Heart left ventricle (tissue), 16 donors: ENCODE data around the gene SURF4. TPM values are rescaled to one million over a fixed set of nuclear protein-coding genes. Genes with fewer than 3 reads are reported as not detected.
"Not testable (repeated sequence)": the region's sequence is repeated elsewhere in the genome, so short reads cannot be mapped to it uniquely, and the experiment has no call there.

Experiments used
- ATAC-seq, 4 donors: fragments of 200-7000 bp; cut with Tn5 transposase; one replicate each; pipeline ENCODE4 v1.9.1; 2020 to 2022; ENCODE audit warnings: moderate library complexity in 4 of 4, mild to moderate bottlenecking in 3 of 4, moderate number of reproducible peaks in 1 of 4
- DNase-seq, 5 donors: peaks; one replicate each; pipeline ENCODE4 v3.0.0-alpha.2; 2020
- H3K27ac ChIP-seq, 12 donors: fragments of 200-600 bp; sonication (generic) in 4 of 12; one replicate each; pipeline versions ENCODE4 v1.5.0 to v1.8.0; 2016 to 2022; ENCODE audit warnings: mild to moderate bottlenecking in 2 of 12
- H3K27me3 ChIP-seq, 9 donors: fragments of 200-600 bp; sonication (generic) in 2 of 9; one replicate each; pipeline versions ENCODE4 v1.5.1 to v1.8.0; 2016 to 2022; ENCODE audit warnings: mild to moderate bottlenecking in 3 of 9
- H3K36me3 ChIP-seq, 9 donors: fragments of 200-600 bp; sonication (generic) in 2 of 9; one replicate each; pipeline versions ENCODE4 v1.5.0 to v1.8.0; 2018 to 2022; ENCODE audit warnings: mild to moderate bottlenecking in 2 of 9
- H3K4me1 ChIP-seq, 12 donors: fragments of 200-600 bp; sonication (generic) in 4 of 12; one replicate each; pipeline versions ENCODE4 v1.5.0 to v1.8.0; 2016 to 2022; ENCODE audit warnings: mild to moderate bottlenecking in 3 of 12
- H3K4me3 ChIP-seq, 12 donors: fragments of 200-600 bp; sonication (generic) in 4 of 12; one replicate each; pipeline versions ENCODE4 v1.5.0 to v1.8.0; 2017 to 2022; ENCODE audit warnings: mild to moderate bottlenecking in 9 of 12, moderate library complexity in 4 of 12
- H3K9me3 ChIP-seq, 12 donors: fragments of 200-600 bp; sonication (generic) in 4 of 12; one replicate each; pipeline versions ENCODE4 v1.5.0 to v1.8.0; 2016 to 2022; ENCODE audit warnings: mild to moderate bottlenecking in 1 of 12
- CTCF ChIP-seq, 12 donors: fragments of 200-600 bp; sonication (generic) in 4 of 12; IDR thresholded peaks; one replicate each; pipeline versions ENCODE4 v1.5.0 to v1.8.0; 2018 to 2022; ENCODE audit warnings: antibody characterized with exemption in 12 of 12, mild to moderate bottlenecking in 5 of 12
- POLR2A ChIP-seq, 2 donors: fragments of 450-650 bp; IDR thresholded peaks; one replicate each; pipeline ENCODE4 v1.6.1; 2017; ENCODE audit warnings: antibody characterized with exemption in 2 of 2, mild to moderate bottlenecking in 2 of 2, moderate library complexity in 2 of 2
- WGBS, 4 donors: extraction: QIAGEN DNeasy Blood & Tissue Kit in 2 of 4; methylation state at CpG; one replicate each; pipeline versions ENCODE4 v1.1.5 to v1.1.7; 2013 to 2018; 5-methylcytosine and 5-hydroxymethylcytosine counted together
- intact Hi-C, 10 donors: fragments of 100-400 bp; cut with DNase I; formaldehyde crosslinking; loops; one replicate each; pipeline versions ENCODE4 v1.11.1 to v1.14.2; 2022
- polyA plus RNA-seq, 2 donors: library from polyadenylated mRNA; stranded (reverse); fragments of 200-250 nt; gene quantifications; one replicate each; pipeline ENCODE4 v1.2.3, GENCODE V29; 2013
- total RNA-seq, 9 donors: library from RNA; depleted of rRNA in 2 of 9; stranded (reverse); fragments of >200 nt in 2 of 9; fragmentation: NEBNext Ultra II Directional in 3 of 9; extraction: Animal tissue kit (Norgen Biotek cat#: 25700) in 3 of 9; gene quantifications; one replicate each; pipeline versions ENCODE4 v1.1.0 to v1.2.4, GENCODE V29; 2016 to 2023
- donor health status: ischemic (EF 13 %, LVEDD 7.1; RV severe dilation, severe dysfunction).
- donor health status: healthy with polysubstance abuse.
- donor health status: DM: no; HTN: yes; CAD: no.
- donor health status: DM: no; HTN: no; CAD: no.
- donor health status: ischemic (EF 25% LVEDD 6.9; RV normal size, moderate dysfunction).
- donor health status: ischemic (EF 25% LVEDD 5.7; RV mildly dilated, moderate dysfunction).
- donor health status: healthy.
- donor health status: DM: yes; HTN: yes; CAD: no.
- donor health status: ischemic (EF 35%, LVEDD 5.7; RV mildly dilated, moderate dysfunction).
- donor health status: nonischemic (EF 11% LVEDD 7.7; RV severe dilation, severe dysfunction).
- donor health status: DM: yes; HTN: yes; CAD: no.
- donor health status: PGD.
- donor health status: ischemic (EF 29% LVEDD 5.4; RV normal size, mild dysfunction).
- donor health status: nonischemic (EF 23%, LVEDD 6.1; RV moderate dilation, normal function).

The SURF4 gene
- total and polyA plus RNA-seq, 11 donors, result 31.2 to 185 (median 77.8) TPM

- Histone ChIP-seq H3K36me3 (peaks cover 0 to 62% (median 50%) of the 10 kb centered on the region in 9 donors), H3K9me3 (no peaks in the 10 kb centered on the region), H3K27me3 (no peaks in the 10 kb centered on the region), H3K27ac (peak within 1 kb of the TSS in 11 of 12 donors; percentile 64 to 91 (median 81)), H3K4me3 (peak within 1 kb of the TSS; percentile 68 to 100 (median 82)), H3K4me1 (peaks cover 6 to 45% (median 20%) of the 10 kb centered on the region in 12 donors)
- DNase-seq (peak; percentile 91 to 96 (median 93)), ATAC-seq (peak; percentile 89 to 97 (median 96))
- TF ChIP-seq POLR2A (IDR thresholded peaks at IDR 0.05), result peak in 1 of 2 donors; percentile 76
- no peak for TF ChIP-seq CTCF (IDR thresholded peaks at IDR 0.05)
- 3 to 6% (median 4%) methylated on average over 42 to 70 of the region's 70 CpGs for WGBS, 4 donors
- intact Hi-C loops, result loop anchor here in 4 of 10 donors (1.0 to 10.0 kb wide), 4 partner anchors 39 to 101 kb away; partner anchors contain the start of genes STKLD1 (in 3 of the 4) and SURF4 (in 3 of the 4)
Measured at GRCh38 chr9:133335924-133336811, 39.7 kb downstream of the SURF4 start, which contains the start of gene SURF6. SURF6 (minus strand) TSS chr9:133336188; CDS start chr9:133336132, 56 bp downstream.

GRCh38 chr9:133334888-133335287, 41.0 kb downstream of the SURF4 start:
- intact Hi-C loops, result loop anchor here in 4 of 10 donors (5.0 to 10.0 kb wide), 3 partner anchors 42 to 148 kb away; partner anchors contain the start of genes STKLD1 (in 2 of the 4) and SURF4 (in 2 of the 4)
- Histone ChIP-seq H3K4me1 (peaks cover 6 to 32% (median 20%) of the 10 kb centered on the region in 12 donors), H3K4me3 (peak overlapping the region; percentile 68 to 100 (median 82)), H3K36me3 (peaks cover 0 to 62% (median 50%) of the 10 kb centered on the region in 9 donors)
- H3K27ac ChIP-seq, ATAC-seq, H3K9me3 ChIP-seq, H3K27me3 ChIP-seq: not testable (repeated sequence)
- DNase-seq, result peak in 1 of 5 donors; percentile 8
- 82 to 88% (median 86%) methylated on average over 11 of the region's 11 CpGs for WGBS, 4 donors

- DNase-seq, result peak in 1 of 5 donors; percentile 15
Measured at GRCh38 chr9:133334161-133334560, 41.7 kb downstream of the SURF4 start.

GRCh38 chr9:133333566-133333965, 42.3 kb downstream of the SURF4 start:
- Histone ChIP-seq H3K27me3 (no peaks in the 10 kb centered on the region), H3K36me3 (peaks cover 0 to 51% (median 45%) of the 10 kb centered on the region in 9 donors), H3K4me3 (no peak overlapping the region), H3K27ac (no peak overlapping the region), H3K9me3 (no peaks in the 10 kb centered on the region), H3K4me1 (peaks cover 6 to 26% (median 19%) of the 10 kb centered on the region in 12 donors)
- 88 to 99% (median 91%) methylated on average over 7 to 10 of the region's 10 CpGs for WGBS, 4 donors
- intact Hi-C loops, result loop anchor here in 3 of 10 donors (2.0 to 10.0 kb wide), 3 partner anchors 99 to 149 kb away; no protein-coding TSS in a partner anchor
- peak in 1 of 5 donors; percentile 13 for DNase-seq
- TF ChIP-seq CTCF (IDR thresholded peaks at IDR 0.05), result no peak
- no peak for TF ChIP-seq POLR2A (IDR thresholded peaks at IDR 0.05)
- no peak for ATAC-seq

More at GRCh38 chr9:133334161-133334560, 41.7 kb downstream of the SURF4 start:
- intact Hi-C loops, result loop anchor here in 2 of 10 donors (5.0 to 10.0 kb wide), 2 partner anchors 99 to 147 kb away; no protein-coding TSS in a partner anchor
- Histone ChIP-seq H3K4me3 (peak overlapping the region in 1 of 12 donors; percentile 100), H3K27me3 (no peaks in the 10 kb centered on the region), H3K36me3 (peaks cover 0 to 56% (median 45%) of the 10 kb centered on the region in 9 donors), H3K4me1 (peaks cover 6 to 26% (median 19%) of the 10 kb centered on the region in 12 donors), H3K27ac (no peak overlapping the region), H3K9me3 (no peaks in the 10 kb centered on the region)
- WGBS, 4 donors, result 91 to 97% (median 94%) methylated on average over 6 of the region's 6 CpGs
- no peak for TF ChIP-seq POLR2A (IDR thresholded peaks at IDR 0.05)
- no peak for TF ChIP-seq CTCF (IDR thresholded peaks at IDR 0.05)
- ATAC-seq, result no peak
